GM12891 (cell line): ENCODE measurements around the gene GRIK1. TPM values are rescaled to one million over a fixed set of nuclear protein-coding genes. Genes with fewer than 3 reads are reported as not detected.
"Not testable (repeated sequence)": the region's sequence is repeated elsewhere in the genome, so short reads cannot be mapped to it uniquely, and the experiment has no call there.

Source experiments
- DNase-seq: peaks from one replicate; pipeline ENCODE4 v3.0.0; 2011; ENCODE audit warnings: low spot score; ENCODE audit not compliant: insufficient read length
- FAIRE-seq: peaks from 2 replicates; lab custom pipeline; 2011; peaks lifted over from hg19 to GRCh38; lab: Jason Lieb, UNC
- PAX5 ChIP-seq: IDR thresholded peaks from 2 replicates; pipeline ENCODE4 v1.6.1; 2011; ENCODE audit warnings: low read length, moderate library complexity, mild to moderate bottlenecking; ENCODE audit not compliant: insufficient read depth, severe bottlenecking
- POLR2A ChIP-seq: IDR thresholded peaks from 2 replicates; pipeline ENCODE4 v1.6.1; 2011; ENCODE audit warnings: low read depth, low read length, control low read depth
- POLR2AphosphoS5 ChIP-seq: IDR thresholded peaks from 2 replicates; pipeline ENCODE4 v1.6.1; 2011; ENCODE audit warnings: low read depth, low read length, control low read depth
- POU2F2 ChIP-seq: IDR thresholded peaks from 2 replicates; pipeline ENCODE4 v1.6.1; 2011; ENCODE audit warnings: low read depth, mild to moderate bottlenecking, control low read depth, low read length, moderate library complexity
- SPI1 ChIP-seq: IDR thresholded peaks from 2 replicates; pipeline ENCODE4 v1.6.1; 2011; ENCODE audit warnings: low read depth, low read length, control low read depth
- TAF1 ChIP-seq: IDR thresholded peaks from 2 replicates; pipeline ENCODE4 v1.6.1; 2011; ENCODE audit warnings: low read depth, low read length, control low read depth
- polyA plus RNA-seq: library from polyadenylated mRNA; unstranded; fragments of >200 nt; gene quantifications from one replicate; pipeline ENCODE4 v1.2.1, GENCODE V29; 2012; ENCODE audit warnings: low read depth, missing spikeins, inconsistent platforms; ENCODE audit not compliant: missing spikeins

The GRIK1 gene
- polyA plus RNA-seq, result not detected

DNA sequence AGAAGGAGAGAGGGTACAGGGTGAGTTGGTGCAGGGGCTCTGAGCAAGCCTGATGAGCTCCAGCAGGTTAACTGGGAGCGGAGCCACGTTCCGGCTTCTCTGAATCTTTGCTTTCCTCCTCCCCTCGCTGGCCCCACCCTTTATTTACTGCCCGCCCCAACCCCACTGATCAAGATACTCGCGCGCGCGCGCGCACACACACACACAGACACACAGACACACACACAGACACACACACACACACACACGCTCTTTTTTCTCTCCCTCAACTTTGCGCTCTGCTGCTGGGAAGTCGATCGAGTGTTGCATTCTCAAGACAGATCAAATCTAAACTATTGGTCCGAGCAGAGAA lies at the start of gene GRIK1:
GRIK1 (minus strand) TSS at position 73 of the 352 bp plus-strand sequence.
- FAIRE-seq, result no peak
- DNase-seq, result no peak
- TF ChIP-seq TAF1, result no peak

DNA sequence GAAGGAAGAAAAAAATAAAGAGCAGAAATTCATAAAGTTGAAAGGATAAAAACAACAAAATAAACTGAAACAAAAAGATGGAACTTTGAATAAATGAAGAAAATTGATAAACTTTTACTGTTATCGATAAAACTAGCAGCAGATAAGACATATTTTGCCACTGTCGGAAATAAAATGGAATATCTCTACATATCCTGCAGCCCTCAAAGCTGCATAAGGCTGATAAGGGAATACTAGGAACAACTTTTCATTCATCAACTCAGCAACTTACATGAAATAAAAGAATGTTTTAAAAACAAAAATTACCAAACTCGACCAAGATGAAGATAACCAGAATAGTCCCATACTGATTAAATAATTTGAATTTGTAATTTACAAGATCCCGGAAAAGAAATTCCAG lies 48.0 kb upstream of the GRIK1 start:
- no peak for DNase-seq
- no peak for FAIRE-seq
- TF ChIP-seq POU2F2, result no peak
- TF ChIP-seq POLR2AphosphoS5, result no peak
- TF ChIP-seq SPI1, result no peak
- TF ChIP-seq PAX5, result no peak
- no peak for TF ChIP-seq POLR2A
- no peak for TF ChIP-seq TAF1

DNA sequence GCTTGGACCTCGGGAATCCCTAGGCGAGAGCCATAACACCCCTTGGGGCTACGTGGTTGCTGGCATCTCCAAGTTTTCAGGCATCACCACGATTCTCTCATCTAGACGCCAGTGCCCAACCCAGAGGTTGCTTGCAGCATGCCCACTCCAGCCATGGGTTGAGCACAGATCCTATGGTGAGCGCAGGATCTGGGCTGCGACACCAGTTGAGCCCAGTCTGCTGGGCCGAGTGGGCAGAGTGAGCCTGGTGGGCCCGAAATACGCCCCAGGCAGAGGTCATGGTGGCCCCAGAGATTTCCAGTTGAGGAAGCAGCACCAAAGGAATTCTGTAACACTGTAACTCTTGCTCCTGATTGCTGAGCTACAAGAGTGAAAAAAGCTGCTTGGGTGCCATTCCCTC lies 46.1 kb upstream of the GRIK1 start:
- FAIRE-seq (no peak), DNase-seq (no peak)
- TF ChIP-seq POLR2AphosphoS5 (no peak), PAX5 (no peak), SPI1 (no peak), POLR2A (no peak), TAF1 (no peak), POU2F2 (no peak)

DNA sequence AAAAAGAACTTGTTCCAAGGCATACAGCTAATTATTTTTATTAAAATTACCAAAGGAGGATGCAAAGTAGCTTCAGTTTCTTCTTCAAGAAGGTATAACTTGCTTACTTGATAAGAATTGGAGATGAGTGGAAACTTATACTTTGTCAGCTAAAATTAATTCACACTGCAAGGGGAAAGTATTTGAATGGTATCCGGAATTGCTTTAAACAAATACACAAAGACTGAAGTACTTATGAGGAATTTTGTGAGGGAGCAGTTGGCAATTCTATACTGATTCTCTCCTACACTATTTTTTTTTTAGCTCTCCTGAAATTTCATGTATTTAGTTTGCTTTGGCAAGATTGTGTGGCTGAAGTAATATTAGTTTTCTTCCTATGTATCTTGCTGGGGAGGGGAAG lies 39.2 kb upstream of the GRIK1 start:
- DNase-seq (no peak), FAIRE-seq (no peak)
- TF ChIP-seq POU2F2 (no peak), POLR2A (no peak), SPI1 (no peak), POLR2AphosphoS5 (no peak), TAF1 (no peak), PAX5 (no peak)

DNA sequence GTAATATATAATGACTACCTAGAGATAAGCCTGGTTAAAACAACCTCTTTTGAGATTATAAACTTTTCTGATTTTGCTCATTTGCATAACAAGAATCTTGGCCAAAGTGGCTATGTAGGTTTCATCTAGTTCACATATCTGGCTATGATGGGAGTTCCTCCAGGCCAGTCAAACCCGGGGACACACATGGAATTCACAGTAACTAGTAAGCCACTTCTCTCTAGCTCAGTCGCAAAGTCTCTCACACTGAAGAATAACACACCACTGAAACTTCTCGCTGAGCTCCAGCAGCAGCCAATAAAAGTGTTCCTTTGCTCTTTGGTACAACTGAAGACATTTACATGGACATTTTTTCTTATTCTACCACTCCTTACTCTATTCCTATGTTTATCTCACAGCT lies 36.0 kb upstream of the GRIK1 start:
- DNase-seq (no peak), FAIRE-seq (no peak)
- TF ChIP-seq SPI1 (no peak), POLR2AphosphoS5 (no peak), POLR2A (no peak), PAX5 (no peak), POU2F2 (no peak), TAF1 (no peak)

DNA sequence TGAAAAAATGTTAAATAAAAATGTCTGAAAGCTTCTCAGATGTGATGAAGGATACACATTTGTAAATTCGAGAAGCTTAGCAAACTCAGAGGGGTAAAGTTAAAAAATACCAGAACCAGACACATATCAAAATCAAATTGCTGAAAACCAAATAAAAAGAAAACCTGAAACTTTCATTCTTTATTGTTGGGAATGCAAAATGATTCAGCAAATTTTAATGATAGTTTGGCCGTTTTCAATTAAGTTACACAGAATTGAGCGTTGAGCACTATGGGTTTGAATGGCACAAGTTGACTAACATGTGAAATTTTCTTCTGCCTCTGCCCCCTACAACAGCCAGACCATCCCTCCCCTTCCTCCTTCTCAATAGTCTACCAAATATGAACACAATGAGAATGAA lies 33.5 kb upstream of the GRIK1 start:
- no peak for DNase-seq
- FAIRE-seq, result no peak
- TF ChIP-seq POU2F2 (no peak), POLR2AphosphoS5 (no peak), PAX5 (no peak), SPI1 (no peak), POLR2A (no peak), TAF1 (no peak)

DNA sequence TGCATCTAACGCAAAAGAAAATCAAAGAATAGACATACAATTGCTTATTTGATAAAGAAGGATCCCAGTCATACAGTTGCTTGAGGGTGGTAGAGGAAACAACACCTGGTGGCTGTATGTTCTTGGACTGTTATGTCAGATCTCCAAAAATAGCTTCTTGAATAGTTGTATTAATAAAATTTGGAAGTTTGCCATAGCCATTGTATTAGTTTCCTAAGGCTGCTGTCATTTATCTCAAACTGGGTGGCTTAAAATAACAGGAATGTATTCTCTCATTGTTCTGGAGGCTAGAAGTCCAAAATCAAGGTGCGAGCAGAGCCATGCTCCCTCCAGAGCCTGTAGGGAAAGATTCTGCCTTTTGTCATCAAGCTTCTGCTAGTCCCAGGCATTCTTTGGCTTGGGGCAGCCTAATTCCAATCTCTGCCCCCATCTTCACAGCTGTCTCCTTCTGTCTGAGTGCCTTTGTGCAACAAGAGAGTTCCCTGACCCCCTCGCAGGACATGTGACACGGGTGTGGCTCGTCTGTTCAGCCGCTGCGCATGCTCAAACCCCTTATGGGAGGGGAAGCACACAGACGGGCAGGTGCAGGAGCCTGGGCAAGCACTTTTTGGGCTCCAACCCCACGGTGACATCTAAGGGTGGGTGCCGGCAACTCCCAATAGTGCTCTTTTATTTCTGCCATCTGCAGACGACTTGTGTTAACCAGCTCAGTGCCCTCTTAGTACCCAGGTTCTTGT lies 21.7 kb upstream of the GRIK1 start:
- TF ChIP-seq SPI1, result no peak
- TF ChIP-seq POU2F2, result no peak
- no peak for TF ChIP-seq POLR2AphosphoS5
- DNase-seq (no peak), FAIRE-seq (no peak)

DNA sequence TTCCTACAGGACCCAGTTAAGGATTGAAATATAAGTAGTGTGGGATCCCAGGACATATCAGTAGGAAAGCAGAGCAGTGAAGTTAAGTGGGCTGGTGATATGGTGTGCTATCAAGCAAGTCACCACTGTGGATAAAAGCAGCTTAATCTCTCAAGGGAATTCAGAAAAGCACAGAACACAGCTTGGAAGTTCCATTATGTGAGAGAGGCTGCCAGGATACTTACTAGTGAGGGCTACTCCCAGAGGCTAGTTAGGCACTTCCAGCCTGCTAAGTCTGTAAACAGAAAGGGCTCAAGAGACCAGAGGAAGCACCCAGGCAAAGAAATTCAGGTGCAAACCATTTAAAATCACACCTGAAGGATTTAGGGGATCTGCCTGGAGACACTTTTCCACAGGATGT lies 18.8 kb upstream of the GRIK1 start:
- no peak for DNase-seq
- FAIRE-seq, result no peak
- TF ChIP-seq TAF1 (no peak), POLR2AphosphoS5 (no peak), POLR2A (no peak), POU2F2 (no peak), SPI1 (no peak), PAX5 (no peak)

DNA sequence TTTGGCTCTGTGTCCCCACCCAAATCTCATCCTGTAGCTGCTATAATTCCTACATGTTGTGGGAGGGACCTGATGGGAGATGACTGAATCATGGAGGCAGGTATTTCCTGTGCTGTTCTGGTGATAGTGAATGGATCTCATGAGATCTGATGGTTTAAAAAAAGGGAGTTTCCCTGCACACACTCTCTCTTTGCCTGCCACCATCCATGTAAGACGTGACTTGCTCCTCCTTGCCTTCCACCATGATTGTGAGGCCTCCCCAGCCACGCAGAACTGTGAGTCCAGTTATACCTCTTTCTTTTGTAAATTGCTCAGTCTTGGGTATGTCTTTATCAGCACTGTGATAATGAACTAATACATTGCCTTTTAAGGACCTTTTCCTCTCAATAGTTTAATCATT lies 18.2 kb upstream of the GRIK1 start:
- not testable (repeated sequence) for DNase-seq, FAIRE-seq

DNA sequence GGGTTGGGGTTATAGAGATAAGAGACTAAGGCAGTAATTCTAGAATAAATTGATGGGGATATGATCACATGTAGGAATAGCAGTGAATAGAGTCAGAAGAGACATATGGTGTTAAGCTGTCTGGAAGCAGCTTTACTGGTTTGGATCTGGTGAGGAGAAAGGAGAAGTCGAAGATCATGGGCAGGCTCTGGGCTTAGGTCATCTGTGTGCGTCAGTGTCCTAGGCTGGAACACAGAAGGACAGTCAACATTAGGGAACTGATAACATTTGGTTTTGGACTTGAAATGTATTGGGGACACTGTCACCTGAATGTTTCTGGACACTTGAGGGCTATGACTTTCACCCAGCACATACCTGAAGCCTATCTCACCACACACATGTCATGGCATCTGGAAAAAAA lies 13.9 kb upstream of the GRIK1 start:
- no peak for TF ChIP-seq PAX5
- TF ChIP-seq POU2F2, result no peak
- TF ChIP-seq POLR2A, result no peak
- no peak for DNase-seq
- FAIRE-seq, result no peak

DNA sequence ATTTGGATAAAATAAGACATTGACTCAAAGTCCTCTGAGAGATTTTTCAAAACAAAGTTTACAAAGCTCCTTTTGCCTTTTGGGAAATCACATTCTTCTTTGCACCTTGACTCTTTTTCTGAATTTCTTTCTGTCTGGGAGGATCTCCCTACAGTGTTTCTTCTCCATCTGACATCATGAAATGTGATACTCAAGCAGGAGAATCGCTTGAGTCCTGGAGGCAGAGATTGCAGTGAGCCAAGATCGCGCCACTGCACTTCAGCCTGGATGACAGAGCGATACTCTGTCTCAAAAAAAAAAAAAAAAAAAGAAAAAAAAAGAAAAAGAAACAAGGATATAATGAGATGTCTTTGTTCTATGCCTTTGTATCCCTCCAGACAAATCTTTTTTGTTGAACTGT lies 13.3 kb upstream of the GRIK1 start:
- DNase-seq, result no peak
- TF ChIP-seq TAF1, result no peak
- TF ChIP-seq POLR2A, result no peak
- TF ChIP-seq POLR2AphosphoS5, result no peak
- no peak for TF ChIP-seq SPI1
- TF ChIP-seq PAX5, result no peak
- no peak for TF ChIP-seq POU2F2
- FAIRE-seq, result no peak
